ENCODE measurements around the gene MYO3A.

MYO3A gene

DNA sequence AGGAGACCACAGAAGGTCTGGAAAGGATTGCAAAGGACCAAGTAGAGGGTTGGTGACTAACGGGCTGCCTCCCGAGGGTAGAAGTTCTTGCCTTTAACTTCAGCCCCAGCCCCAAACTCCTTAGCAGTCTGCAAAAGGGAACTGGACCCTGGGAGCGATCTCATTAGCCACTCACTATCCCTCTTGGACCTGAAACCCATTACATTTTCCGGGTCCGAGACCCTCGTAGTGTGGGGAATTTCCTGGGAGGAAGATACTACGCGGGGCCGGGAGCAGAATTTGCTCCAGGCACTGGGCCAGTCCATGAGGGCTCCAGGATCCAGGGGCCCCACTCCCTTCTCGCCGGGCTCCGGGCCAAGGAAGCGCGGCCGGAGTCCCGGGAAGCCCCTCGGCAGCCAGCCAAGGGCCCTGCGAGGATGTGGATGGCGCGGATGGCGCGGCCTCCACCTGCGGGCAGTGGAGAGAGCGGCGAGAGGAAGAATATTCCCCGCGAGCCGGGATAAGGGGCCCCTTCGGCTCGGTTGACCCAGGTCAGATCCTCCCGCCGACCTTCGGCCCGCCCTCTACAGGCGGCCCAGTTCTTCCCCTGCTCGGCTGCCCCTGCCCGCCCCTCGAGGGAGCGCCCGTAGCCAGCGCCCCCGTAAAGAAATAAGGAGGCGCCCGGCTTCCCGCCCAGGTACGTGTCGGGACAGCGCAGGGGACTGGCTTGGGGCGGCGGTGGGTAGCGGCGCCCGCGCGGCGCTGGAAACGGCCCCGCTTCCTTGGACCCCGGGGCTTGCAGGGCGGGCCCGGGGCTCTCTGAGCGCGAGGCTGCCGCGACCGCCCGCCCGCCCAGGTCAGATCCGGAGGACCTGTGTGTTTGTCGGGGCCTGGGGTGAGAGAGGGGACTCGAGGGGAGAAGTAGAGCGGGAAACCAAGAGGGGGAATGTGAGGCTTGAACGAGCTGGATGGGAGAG, at the start of gene MYO3A:
Gene MYO3A, plus strand, starts transcription at position 577 of the 956 bp plus-strand sequence. CDS start 17,882 bp downstream, outside the sequence.
- no peak for DNase-seq

GRCh38 chr10:25888627-25889026, 45.4 kb upstream of the MYO3A start:
- no peak for DNase-seq

GRCh38 chr10:25890995-25891394, 43.0 kb upstream of the MYO3A start:
- DNase-seq, result no peak

DNA sequence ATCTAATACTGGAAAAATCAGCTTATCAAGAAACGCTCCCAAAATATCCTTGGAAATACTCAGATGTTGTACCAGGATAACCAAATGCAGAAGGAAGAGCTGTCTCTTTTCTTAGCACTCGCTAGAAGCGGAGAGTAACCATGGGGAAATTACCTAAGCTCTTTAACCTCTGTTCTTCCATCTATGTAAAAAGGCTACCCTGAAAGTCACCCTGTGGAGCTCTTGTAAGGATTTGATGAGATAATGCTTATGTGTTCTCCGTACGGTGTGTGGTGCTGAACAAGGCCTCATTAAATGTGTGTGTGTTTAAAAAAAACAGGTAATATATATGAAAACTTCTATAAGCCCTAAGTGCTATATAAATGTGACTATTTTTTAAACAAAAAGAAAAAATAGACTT, 38.2 kb upstream of the MYO3A start:
- no peak for DNase-seq

GRCh38 chr10:25896421-25896820, 37.6 kb upstream of the MYO3A start:
- DNase-seq, result no peak

DNA sequence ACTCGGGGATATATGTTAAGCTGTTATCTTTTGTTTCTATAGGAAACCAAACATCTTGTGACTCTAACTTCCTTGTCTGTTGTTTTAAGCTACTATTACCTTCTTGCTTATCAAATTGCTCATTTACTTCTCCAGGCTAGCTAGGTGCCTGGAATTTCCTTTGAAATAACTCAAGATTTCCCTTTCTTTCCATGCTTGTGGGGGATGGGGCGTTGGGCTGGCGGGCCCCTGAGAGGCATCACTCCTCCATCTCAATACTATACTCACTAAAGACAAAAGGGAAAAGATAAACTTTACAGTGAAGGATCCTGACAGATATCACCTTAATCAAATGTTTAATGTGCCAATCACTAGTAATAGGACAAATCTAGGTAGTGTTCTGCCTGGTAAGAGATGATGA, 34.7 kb upstream of the MYO3A start:
- DNase-seq, result no peak

- no peak for DNase-seq
These were observed 32.8 kb upstream of the MYO3A start for GRCh38 chr10:25901199-25901598.

DNA sequence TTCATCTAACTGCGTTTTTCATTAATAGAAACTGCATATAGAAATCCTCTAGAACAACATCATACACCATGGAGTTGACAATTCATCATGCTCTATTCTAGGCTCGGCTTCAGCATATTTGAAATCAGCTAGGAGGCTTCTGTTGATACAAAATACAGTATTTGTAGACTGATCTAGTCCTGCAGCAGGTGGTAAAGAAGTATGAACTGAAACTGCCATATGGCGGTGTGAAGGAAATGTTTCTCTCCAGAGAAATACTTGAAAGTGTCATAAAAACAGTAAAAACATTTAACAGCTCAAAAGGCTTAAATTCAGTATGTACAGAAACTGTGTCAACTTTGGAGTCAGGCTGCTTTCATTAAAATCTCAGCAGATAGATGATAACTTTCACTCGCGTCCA, 32.0 kb upstream of the MYO3A start:
- DNase-seq, result no peak

DNA sequence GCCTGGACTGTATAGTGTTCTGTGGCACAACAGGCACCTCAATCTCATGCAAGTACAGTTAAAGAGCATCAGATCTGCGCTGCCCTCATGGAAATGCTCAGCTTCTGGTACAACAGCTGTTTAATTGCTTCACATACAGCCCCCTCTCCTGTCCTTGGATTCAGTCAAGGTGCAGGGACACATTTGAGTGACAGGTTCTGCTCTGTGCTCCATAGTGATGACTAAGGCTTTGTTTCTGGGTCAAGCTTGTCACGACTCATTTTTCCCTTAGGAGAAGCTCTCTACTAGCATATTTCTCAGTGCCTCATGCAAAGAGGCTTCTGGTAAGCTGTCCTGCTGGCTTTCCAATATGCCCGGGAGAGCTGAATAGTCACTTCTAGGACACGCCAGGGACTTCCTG, 26.8 kb upstream of the MYO3A start:
- no peak for DNase-seq

- no peak for DNase-seq
These were observed 21.2 kb upstream of the MYO3A start for GRCh38 chr10:25912866-25913265.

DNA sequence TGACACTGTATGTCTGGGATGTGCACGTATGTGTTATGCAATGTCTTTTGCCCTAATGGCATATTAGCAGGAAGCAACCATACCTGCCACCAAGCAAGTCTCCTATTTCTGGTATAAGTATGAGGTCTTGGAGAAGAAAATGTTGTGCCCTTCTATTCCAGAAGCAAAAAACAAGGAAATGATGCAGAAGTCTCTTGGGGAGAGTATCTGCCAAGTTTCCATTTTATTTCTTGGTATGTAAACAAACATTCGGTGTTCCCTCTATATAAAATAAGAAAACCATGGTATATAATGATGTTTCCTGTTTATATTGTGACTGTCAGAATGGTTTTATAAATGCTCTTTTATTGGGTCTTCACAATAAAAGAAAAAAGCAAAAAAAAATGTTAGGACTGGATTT, 19.3 kb upstream of the MYO3A start:
- DNase-seq, result no peak

GRCh38 chr10:25934621-25935139, 651 bp downstream of the MYO3A start:
- no peak for DNase-seq

DNA sequence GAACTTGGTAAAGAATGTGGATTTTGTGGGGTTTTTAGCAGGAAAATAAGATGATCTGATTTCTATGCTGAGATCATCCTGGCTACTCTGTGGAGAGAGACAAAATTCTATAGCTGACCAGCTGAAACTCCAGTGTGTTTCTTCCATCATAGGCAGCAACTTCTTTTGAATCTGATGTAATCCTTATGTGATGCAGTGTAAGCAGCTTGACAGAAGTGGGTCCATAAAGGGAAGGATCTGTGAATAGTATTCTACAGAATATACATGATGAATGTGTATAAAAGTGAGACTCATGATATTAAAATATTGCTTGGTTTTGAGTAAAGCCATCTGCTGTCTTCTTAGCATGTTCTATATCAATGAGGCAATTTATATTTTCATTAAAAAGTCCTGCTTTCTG, 4.4 kb downstream of the MYO3A start:
- no peak for DNase-seq

DNA sequence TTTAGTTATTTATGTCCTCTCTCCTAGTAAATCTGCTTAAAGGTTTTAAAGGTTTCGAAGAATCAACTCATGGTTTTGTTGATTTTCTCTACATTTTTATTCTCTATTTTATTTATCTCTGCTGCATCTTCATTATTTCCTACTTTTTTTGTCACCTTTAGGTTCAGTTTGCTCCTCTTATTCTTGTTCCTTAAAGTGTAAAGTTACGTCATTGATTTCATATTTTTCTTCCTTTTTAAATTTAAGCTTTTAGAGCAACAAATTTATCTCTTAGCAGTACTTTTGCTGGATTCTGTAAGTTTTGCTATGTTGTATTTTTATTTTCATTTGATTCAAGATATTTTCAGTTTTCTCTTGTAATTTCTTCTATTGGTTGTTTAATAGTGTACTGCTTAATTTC, 10.7 kb downstream of the MYO3A start:
- DNase-seq, result no peak

DNA sequence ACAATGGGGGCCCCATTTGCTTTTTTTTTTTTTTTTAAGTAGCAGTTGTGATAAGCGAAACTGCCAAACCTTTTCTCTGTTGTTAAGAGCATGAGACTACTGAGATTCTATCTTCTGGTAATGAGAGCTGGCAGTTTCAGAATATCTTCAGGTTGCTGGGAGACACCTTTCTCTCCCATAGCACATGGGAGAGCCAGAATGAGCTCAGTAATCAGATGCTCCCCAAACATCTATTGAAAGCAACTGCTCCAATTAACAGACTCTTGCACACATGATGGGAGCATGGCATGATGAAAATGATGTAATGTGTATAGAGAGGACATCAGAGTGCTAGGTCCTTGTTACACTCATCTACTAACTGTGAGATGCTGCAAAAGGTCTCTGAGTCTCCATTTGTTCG, 18.8 kb downstream of the MYO3A start:
- no peak for DNase-seq

DNA sequence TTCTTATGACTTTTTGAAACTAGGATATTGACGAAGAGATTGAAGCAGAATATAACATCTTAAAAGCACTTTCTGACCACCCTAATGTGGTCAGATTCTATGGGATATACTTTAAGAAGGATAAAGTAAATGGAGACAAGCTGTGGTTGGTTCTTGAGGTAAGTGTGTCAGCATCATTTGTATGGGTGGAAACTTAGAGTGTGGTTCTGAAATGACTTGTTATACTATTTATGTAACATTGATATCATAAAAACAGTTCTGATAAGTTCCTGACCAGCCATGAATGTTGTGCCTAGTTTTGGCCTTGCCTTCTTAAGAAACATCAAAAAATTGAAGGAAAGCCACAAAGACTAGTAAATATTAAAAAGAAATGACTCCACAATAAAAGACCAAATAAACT, 20.8 kb downstream of the MYO3A start:
- DNase-seq, result no peak

GRCh38 chr10:25959540-25960232, 25.7 kb downstream of the MYO3A start:
- no peak for DNase-seq

GRCh38 chr10:25965584-25965983, 31.6 kb downstream of the MYO3A start:
- DNase-seq, result no peak

- DNase-seq, result no peak
These were observed 32.8 kb downstream of the MYO3A start for GRCh38 chr10:25966844-25967243.

DNA sequence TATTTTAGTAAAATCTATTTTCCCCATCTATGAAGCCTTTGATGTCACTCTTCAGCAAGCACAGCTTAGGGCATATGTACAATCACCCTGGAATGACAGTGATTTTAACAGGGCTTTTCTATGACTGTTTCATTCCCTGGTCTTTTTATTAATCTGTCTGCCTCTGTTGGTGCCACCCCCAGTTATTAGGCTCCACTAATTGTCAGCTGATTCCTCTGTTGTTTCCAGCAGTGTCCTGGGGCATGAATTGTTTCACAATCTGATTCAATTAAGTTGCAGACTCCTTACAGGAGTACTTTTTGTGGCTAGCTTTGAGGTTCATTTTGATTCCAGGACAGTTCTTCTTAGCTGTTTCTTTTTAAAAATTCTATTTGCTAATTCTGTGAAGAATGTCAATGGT, 38.6 kb downstream of the MYO3A start:
- no peak for DNase-seq

- DNase-seq, result no peak
These were observed 40.9 kb downstream of the MYO3A start for GRCh38 chr10:25974897-25975459.

- no peak for DNase-seq
These were observed 44.7 kb downstream of the MYO3A start for GRCh38 chr10:25978771-25979170.

- no peak for DNase-seq
These were observed 48.1 kb downstream of the MYO3A start for GRCh38 chr10:25982107-25982506.

Measured in C1 segment of cervical spinal cord (tissue), 14 donors.